Ishikawa (cell line): ENCODE data around the gene NPPA.

Experiments used
- CEBPB ChIP-seq: IDR thresholded peaks from 2 replicates; pipeline ENCODE4 v1.6.1; 2012
- CREB1 ChIP-seq: IDR thresholded peaks from 2 replicates; pipeline ENCODE4 v1.6.1; 2012; ENCODE audit warnings: low read depth
- EGR1 ChIP-seq: IDR thresholded peaks from 2 replicates; pipeline ENCODE4 v1.6.1; 2012
- EP300 ChIP-seq: IDR thresholded peaks from 2 replicates; pipeline ENCODE4 v1.6.1; 2012; ENCODE audit warnings: borderline replicate concordance
- FOXM1 ChIP-seq: IDR thresholded peaks from 2 replicates; pipeline ENCODE4 v1.6.1; 2012; ENCODE audit warnings: low read depth, borderline replicate concordance
- MAX ChIP-seq: IDR thresholded peaks from 2 replicates; pipeline ENCODE4 v1.6.1; 2012
- NFIC ChIP-seq: IDR thresholded peaks from 2 replicates; pipeline ENCODE4 v1.6.1; 2012
- RAD21 ChIP-seq: IDR thresholded peaks from 2 replicates; pipeline ENCODE4 v1.6.1; 2012; ENCODE audit warnings: low read depth
- REST ChIP-seq: IDR thresholded peaks from 2 replicates; pipeline ENCODE4 v1.6.1; 2012; ENCODE audit warnings: low read depth, mild to moderate bottlenecking
- TAF1 ChIP-seq: IDR thresholded peaks from 2 replicates; pipeline ENCODE4 v1.6.1; 2012; ENCODE audit warnings: low read depth, mild to moderate bottlenecking
- TCF12 ChIP-seq: IDR thresholded peaks from 2 replicates; pipeline ENCODE4 v1.6.1; 2012; ENCODE audit warnings: low read depth
- TEAD4 ChIP-seq: IDR thresholded peaks from 2 replicates; pipeline ENCODE4 v1.6.1; 2012
- USF1 ChIP-seq: IDR thresholded peaks from 2 replicates; pipeline ENCODE4 v1.6.1; 2012
- YY1 ChIP-seq: IDR thresholded peaks from 2 replicates; pipeline ENCODE4 v1.6.1; 2012; ENCODE audit warnings: low read depth
- ZBTB7A ChIP-seq: IDR thresholded peaks from 2 replicates; pipeline ENCODE4 v1.6.1; 2012; ENCODE audit warnings: low read depth

Gene NPPA

GRCh38 chr1:11878081-11878890 is 30.7 kb upstream of the NPPA start:
- TF ChIP-seq RAD21 (no peak), EGR1 (no peak), CREB1 (no peak), TEAD4 (no peak), CEBPB (no peak), ZBTB7A (no peak), TAF1 (no peak), USF1 (no peak), MAX (no peak), TCF12 (no peak), YY1 (no peak)

- TF ChIP-seq EP300 (no peak), CEBPB (no peak), TEAD4 (no peak), REST (no peak), EGR1 (no peak), MAX (no peak), RAD21 (no peak), YY1 (no peak), NFIC (no peak), TAF1 (no peak), CREB1 (no peak), FOXM1 (no peak), USF1 (no peak), ZBTB7A (no peak), TCF12 (no peak)
Observed at GRCh38 chr1:11877074-11877473, 29.5 kb upstream of the NPPA start.

- no peak for TF ChIP-seq EGR1
- TF ChIP-seq CEBPB, result no peak
- TF ChIP-seq REST, result no peak
- TF ChIP-seq FOXM1, result no peak
- TF ChIP-seq TAF1, result no peak
- TF ChIP-seq NFIC, result no peak
Observed at GRCh38 chr1:11875094-11875493, 27.5 kb upstream of the NPPA start.

- TF ChIP-seq YY1, result no peak
- TF ChIP-seq USF1, result no peak
- TF ChIP-seq TEAD4, result no peak
- no peak for TF ChIP-seq ZBTB7A
- TF ChIP-seq EGR1, result no peak
- TF ChIP-seq TAF1, result no peak
- no peak for TF ChIP-seq CEBPB
Observed at GRCh38 chr1:11874624-11875023, 27.0 kb upstream of the NPPA start.

GRCh38 chr1:11874258-11874562 is 26.6 kb upstream of the NPPA start:
- TF ChIP-seq RAD21 (no peak), CEBPB (no peak), EP300 (no peak), CREB1 (no peak), YY1 (no peak), USF1 (no peak), ZBTB7A (no peak), NFIC (no peak), TEAD4 (no peak), EGR1 (no peak), FOXM1 (no peak), MAX (no peak), TCF12 (no peak), TAF1 (no peak), REST (no peak)
